Mesothelial cell of epicardium (in vitro differentiated cells): ENCODE data around the gene FEV. TPM values are rescaled to one million over a fixed set of nuclear protein-coding genes. Genes with fewer than 3 reads are reported as not detected.

Experiments used
- DNase-seq, 2 experiments: peaks; one replicate each; pipeline ENCODE4 v3.0.0; 2021; ENCODE audit warnings: low spot score in 2 of 2; ENCODE audit not compliant: unreplicated experiment in 2 of 2
- H3K27ac Mint-ChIP-seq: 2 replicates; pipeline ENCODE4 v1.8.0; 2021; ENCODE audit warnings: mixed read lengths
- H3K27me3 Mint-ChIP-seq: 2 replicates; pipeline ENCODE4 v1.8.0; 2021; ENCODE audit warnings: low read depth, mixed read lengths
- H3K36me3 Mint-ChIP-seq: 2 replicates; pipeline ENCODE4 v1.8.0; 2021; ENCODE audit warnings: mixed read lengths
- H3K4me1 Mint-ChIP-seq: 2 replicates; pipeline ENCODE4 v1.8.0; 2021; ENCODE audit warnings: mixed read lengths
- H3K4me3 Mint-ChIP-seq: 2 replicates; pipeline ENCODE4 v1.8.0; 2021; ENCODE audit warnings: mild to moderate bottlenecking, moderate library complexity, mixed read lengths
- H3K9me3 Mint-ChIP-seq: 2 replicates; pipeline ENCODE4 v1.8.0; 2021; ENCODE audit warnings: mixed read lengths
- CTCF ChIP-seq: fragments of 200-600 bp; sonication (generic); IDR thresholded peaks from one replicate; pipeline ENCODE4 v1.5.0; 2021; ENCODE audit warnings: antibody characterized with exemption; ENCODE audit not compliant: unreplicated experiment
- total RNA-seq: library from RNA; stranded (reverse); gene quantifications from 3 replicates; pipeline ENCODE4 v1.2.1, GENCODE V29; 2021

Gene FEV
- total RNA-seq, 1 donor from 2014 or later, result 0.29 TPM

- H3K4me1 Mint-ChIP-seq, result no peaks in the 10 kb centered on the region
- no peaks in the 10 kb centered on the region for H3K9me3 Mint-ChIP-seq
- peaks cover 65% of the 10 kb centered on the region for H3K27me3 Mint-ChIP-seq
- no peak for TF ChIP-seq CTCF
- DNase-seq, result no peak
- no peak overlapping the region for H3K27ac Mint-ChIP-seq
- H3K4me3 Mint-ChIP-seq, result no peak overlapping the region
- no peaks in the 10 kb centered on the region for H3K36me3 Mint-ChIP-seq
Observed at GRCh38 chr2:219024059-219024458, 39.1 kb upstream of the FEV start.

DNA sequence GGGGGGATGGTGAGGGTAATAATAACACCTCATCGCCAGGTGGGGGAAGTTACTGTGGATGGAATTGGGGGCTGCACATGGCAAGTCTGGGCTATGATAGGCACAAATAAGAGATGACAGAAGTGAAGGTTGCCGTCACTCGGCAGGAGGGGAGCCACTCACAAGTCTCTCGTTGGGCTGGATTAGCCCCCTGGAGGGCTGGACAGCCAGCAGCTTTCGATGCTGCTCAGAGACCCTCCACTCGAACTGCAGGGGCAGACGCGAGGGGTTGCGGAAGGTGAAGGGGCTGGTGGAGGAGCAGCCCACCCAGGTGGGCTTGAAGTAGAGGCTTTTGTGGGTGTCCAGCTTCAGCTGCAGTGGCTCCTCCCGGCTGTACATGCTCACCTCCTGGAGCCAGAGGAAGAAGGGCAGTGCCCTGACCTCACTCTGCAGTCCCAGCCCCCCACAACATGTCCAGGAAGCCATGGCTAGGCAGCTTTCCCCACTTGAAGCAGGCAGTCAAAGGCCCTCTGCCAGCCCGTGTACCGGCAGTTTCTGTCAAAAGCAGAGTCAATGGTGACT is 38.1 kb upstream of the FEV start:
- no peaks in the 10 kb centered on the region for H3K36me3 Mint-ChIP-seq

GRCh38 chr2:219022616-219023015 is 37.6 kb upstream of the FEV start:
- H3K4me3 Mint-ChIP-seq, result no peak overlapping the region
- no peak for DNase-seq
- no peaks in the 10 kb centered on the region for H3K9me3 Mint-ChIP-seq
- no peak overlapping the region for H3K27ac Mint-ChIP-seq
- no peaks in the 10 kb centered on the region for H3K4me1 Mint-ChIP-seq
- no peak for TF ChIP-seq CTCF
- H3K36me3 Mint-ChIP-seq, result no peaks in the 10 kb centered on the region
- peaks cover 65% of the 10 kb centered on the region for H3K27me3 Mint-ChIP-seq

More for the DNA sequence above, 38.1 kb upstream of the FEV start:
- no peaks in the 10 kb centered on the region for H3K4me1 Mint-ChIP-seq
- no peak overlapping the region for H3K27ac Mint-ChIP-seq
- no peak for TF ChIP-seq CTCF
- DNase-seq, result no peak
- H3K4me3 Mint-ChIP-seq, result no peak overlapping the region
- H3K9me3 Mint-ChIP-seq, result no peaks in the 10 kb centered on the region
- peaks cover 65% of the 10 kb centered on the region for H3K27me3 Mint-ChIP-seq

DNA sequence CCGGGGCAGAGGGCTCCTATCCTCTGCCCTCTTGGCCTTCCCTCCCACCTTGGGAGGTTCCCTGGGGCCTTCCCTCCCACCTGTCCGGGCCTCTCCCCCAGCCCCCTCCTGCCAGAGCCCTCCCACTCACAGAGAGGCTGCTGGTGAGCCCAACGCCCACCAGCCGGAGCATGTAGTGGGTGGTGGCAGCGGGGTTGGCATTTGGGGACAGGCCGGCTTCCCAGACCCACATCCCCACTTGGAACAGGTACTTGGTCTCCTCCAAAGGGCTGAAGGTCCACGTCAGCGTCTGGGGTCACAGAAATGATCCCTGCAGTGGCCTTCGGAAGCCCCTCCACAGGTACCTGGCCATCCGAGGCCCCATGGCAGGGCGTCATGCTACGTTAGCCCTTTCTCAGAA is 37.1 kb upstream of the FEV start:
- DNase-seq, result no peak
- Mint-ChIP-seq H3K27ac (no peak overlapping the region), H3K9me3 (no peaks in the 10 kb centered on the region), H3K4me3 (no peak overlapping the region), H3K4me1 (no peaks in the 10 kb centered on the region), H3K27me3 (peaks cover 65% of the 10 kb centered on the region), H3K36me3 (no peaks in the 10 kb centered on the region)
- no peak for TF ChIP-seq CTCF

DNA sequence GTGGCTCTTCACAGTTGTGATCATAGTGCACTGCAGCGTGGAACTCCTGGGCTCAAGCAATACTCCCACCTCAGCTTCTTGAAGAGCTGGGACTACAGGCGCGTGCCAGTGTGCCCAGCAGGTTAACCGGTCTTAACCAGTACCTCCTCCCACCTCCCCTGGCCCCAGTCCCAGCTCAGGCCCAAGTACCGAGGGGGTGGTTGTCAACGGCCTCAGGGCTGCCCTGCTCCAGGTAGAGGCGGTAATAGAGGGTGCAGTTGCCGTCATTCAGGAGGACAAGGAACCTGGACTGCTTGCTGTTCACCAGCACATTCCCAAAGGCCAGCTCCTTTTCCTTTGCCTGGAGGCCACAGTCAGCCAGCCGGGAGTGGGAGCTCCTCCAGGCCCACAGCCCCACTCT is 36.6 kb upstream of the FEV start:
- Mint-ChIP-seq H3K9me3 (no peaks in the 10 kb centered on the region), H3K4me3 (no peak overlapping the region), H3K27me3 (peaks cover 65% of the 10 kb centered on the region), H3K36me3 (no peaks in the 10 kb centered on the region), H3K4me1 (no peaks in the 10 kb centered on the region), H3K27ac (no peak overlapping the region)
- DNase-seq, result no peak
- no peak for TF ChIP-seq CTCF
